ENCODE measurements around the gene ROGDI. TPM values are rescaled to one million over a fixed set of nuclear protein-coding genes. Genes with fewer than 3 reads are reported as not detected.
"Not testable (repeated sequence)": the region's sequence is repeated elsewhere in the genome, so short reads cannot be mapped to it uniquely, and the experiment has no call there.

ROGDI gene
- total RNA-seq, 2 donors from 2014 or later, result 21.2 to 26.1 TPM

GRCh38 chr16:4796982-4797804 lies 5.2 kb downstream of the ROGDI start:
- intact Hi-C loops (cut with DNase I, micrococcal nuclease), result no loop called here
- peak; percentile 8 for ATAC-seq
- DNase-seq, result peak in 1 of 2 donors; percentile 61

- DNase-seq (peak in 1 of 2 donors; percentile 54), ATAC-seq (peak; percentile 56)
- intact Hi-C loops (cut with DNase I, micrococcal nuclease), result no loop called here
These were observed 6.4 kb downstream of the ROGDI start for GRCh38 chr16:4795828-4796572.

- intact Hi-C loops (cut with DNase I, micrococcal nuclease), result no loop called here
- ATAC-seq, result peak; percentile 83
- DNase-seq, result peak; percentile 84 to 86
These were observed 7.1 kb downstream of the ROGDI start, which contains the start of gene SMIM22 for GRCh38 chr16:4795181-4795827. SMIM22 (plus strand) TSS chr16:4795369; CDS start chr16:4795735, 366 bp downstream.

- ATAC-seq, result no peak
- DNase-seq, result no peak
- intact Hi-C loops (cut with DNase I, micrococcal nuclease), result no loop called here
These were observed 9.4 kb downstream of the ROGDI start for GRCh38 chr16:4792951-4793513.

- ATAC-seq (no peak), DNase-seq (no peak)
- intact Hi-C loops (cut with DNase I, micrococcal nuclease), result no loop called here
These were observed 11.6 kb downstream of the ROGDI start for GRCh38 chr16:4790871-4791270.

GRCh38 chr16:4790261-4790660 lies 12.2 kb downstream of the ROGDI start:
- DNase-seq (no peak), ATAC-seq (peak; percentile 37)
- intact Hi-C loops (cut with DNase I, micrococcal nuclease), result no loop called here

- ATAC-seq, result no peak
- no peak for DNase-seq
- intact Hi-C loops (cut with DNase I, micrococcal nuclease), result no loop called here
These were observed 13.5 kb downstream of the ROGDI start for GRCh38 chr16:4788910-4789309.

- DNase-seq (no peak), ATAC-seq (peak; percentile 16)
- intact Hi-C loops (cut with DNase I, micrococcal nuclease), result no loop called here
These were observed 13.9 kb downstream of the ROGDI start for GRCh38 chr16:4788489-4788889.

GRCh38 chr16:4787627-4788482 lies 14.6 kb downstream of the ROGDI start, which contains the start of gene SEPTIN12:
SEPTIN12 (minus strand) TSS chr16:4788345; CDS start chr16:4787645, 700 bp downstream.
- ATAC-seq, result no peak
- intact Hi-C loops (cut with DNase I, micrococcal nuclease), result no loop called here

GRCh38 chr16:4787068-4787467 lies 15.4 kb downstream of the ROGDI start:
- ATAC-seq, result no peak
- intact Hi-C loops (cut with DNase I, micrococcal nuclease), result no loop called here
- DNase-seq, result no peak

More at GRCh38 chr16:4787627-4788482, 14.6 kb downstream of the ROGDI start, which contains the start of gene SEPTIN12:
- no peak for DNase-seq

GRCh38 chr16:4785758-4786433 lies 16.5 kb downstream of the ROGDI start:
- peak; percentile 30 for ATAC-seq

GRCh38 chr16:4784444-4784987 lies 17.9 kb downstream of the ROGDI start:
- intact Hi-C loops (cut with DNase I, micrococcal nuclease); ATAC-seq; DNase-seq: not testable (repeated sequence)

More at GRCh38 chr16:4785758-4786433, 16.5 kb downstream of the ROGDI start:
- no peak for DNase-seq
- intact Hi-C loops (cut with DNase I, micrococcal nuclease), result no loop called here

GRCh38 chr16:4783951-4784336 lies 18.5 kb downstream of the ROGDI start:
- ATAC-seq (no peak), DNase-seq (no peak)
- intact Hi-C loops (cut with DNase I, micrococcal nuclease), result no loop called here

GRCh38 chr16:4783251-4783950 lies 19.0 kb downstream of the ROGDI start:
- ATAC-seq (no peak), DNase-seq (no peak)
- intact Hi-C loops (cut with DNase I, micrococcal nuclease), result no loop called here

GRCh38 chr16:4780235-4780634 lies 22.2 kb downstream of the ROGDI start:
- DNase-seq, result no peak
- peak; percentile 91 for ATAC-seq
- intact Hi-C loops (cut with DNase I, micrococcal nuclease), result no loop called here

GRCh38 chr16:4778050-4778392 lies 24.4 kb downstream of the ROGDI start:
- DNase-seq, result no peak
- ATAC-seq, result no peak
- intact Hi-C loops (cut with DNase I, micrococcal nuclease), result no loop called here

Data from left colon (tissue), 2 donors.